Urothelium cell line (cell line): ENCODE measurements around the gene AJAP1.

Source experiments
- DNase-seq: peaks from one replicate; pipeline ENCODE4 v3.0.0; 2011; ENCODE audit warnings: low spot score, mixed read lengths
- FAIRE-seq: peaks from 2 replicates; lab custom pipeline; 2011; peaks lifted over from hg19 to GRCh38; lab: Jason Lieb, UNC

AJAP1 gene

GRCh38 chr1:4801192-4801924, 146.9 kb downstream of the AJAP1 start:
- no peak for DNase-seq
- no peak for FAIRE-seq

- FAIRE-seq (no peak), DNase-seq (no peak)
These were observed 147.6 kb downstream of the AJAP1 start for GRCh38 chr1:4802024-4802423.

- no peak for FAIRE-seq
- no peak for DNase-seq
These were observed 148.9 kb downstream of the AJAP1 start for GRCh38 chr1:4803335-4803734.

GRCh38 chr1:4805987-4806386, 151.6 kb downstream of the AJAP1 start:
- FAIRE-seq (no peak), DNase-seq (no peak)

- DNase-seq: no peak
- FAIRE-seq: no peak
These were observed 166.1 kb downstream of the AJAP1 start for GRCh38 chr1:4820543-4820942.

GRCh38 chr1:4825800-4826450, 171.5 kb downstream of the AJAP1 start:
- FAIRE-seq (no peak), DNase-seq (peak; percentile 12)

GRCh38 chr1:4830707-4831106, 176.3 kb downstream of the AJAP1 start:
- no peak for DNase-seq
- no peak for FAIRE-seq

GRCh38 chr1:4836574-4836973, 182.2 kb downstream of the AJAP1 start:
- FAIRE-seq: no peak
- no peak for DNase-seq

- DNase-seq: no peak
- no peak for FAIRE-seq
These were observed 182.7 kb downstream of the AJAP1 start for GRCh38 chr1:4837031-4837600.

- DNase-seq: no peak
These were observed 183.3 kb downstream of the AJAP1 start for GRCh38 chr1:4837752-4838151.

GRCh38 chr1:4838231-4838630, 183.8 kb downstream of the AJAP1 start:
- no peak for DNase-seq
- no peak for FAIRE-seq

More at GRCh38 chr1:4837752-4838151, 183.3 kb downstream of the AJAP1 start:
- no peak for FAIRE-seq
